Measurements from ENCODE around the gene STRIP1.
"Not testable (repeated sequence)": the region's sequence is repeated elsewhere in the genome, so short reads cannot be mapped to it uniquely, and the experiment has no call there.

STRIP1 gene

GRCh38 chr1:110070671-110071242, 36.3 kb downstream of the STRIP1 start, which contains the start of gene ALX3:
Gene ALX3, minus strand, starts transcription at chr1:110070672. Its CDS starts 60 bp downstream, at chr1:110070612.
- no peak for DNase-seq

DNA sequence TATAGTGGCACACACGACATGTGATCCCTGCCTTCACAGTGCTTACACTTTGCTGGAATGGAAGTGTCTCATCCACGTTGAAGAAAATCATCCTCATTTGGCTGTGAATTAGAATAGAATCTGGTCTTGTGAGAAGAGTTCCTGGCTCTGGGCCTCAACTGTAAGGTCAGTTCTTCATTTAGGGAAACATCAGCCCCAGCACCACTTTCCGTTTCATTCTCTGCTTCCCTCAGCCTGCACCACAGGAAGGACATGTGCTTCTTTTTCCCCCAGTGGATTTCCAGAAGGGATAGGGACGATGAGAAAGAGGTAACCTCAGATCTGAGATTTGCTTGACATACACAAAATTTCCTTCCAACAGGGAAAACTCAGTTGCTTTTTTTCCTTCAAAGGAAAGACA, 39.7 kb downstream of the STRIP1 start:
- no peak for DNase-seq

DNA sequence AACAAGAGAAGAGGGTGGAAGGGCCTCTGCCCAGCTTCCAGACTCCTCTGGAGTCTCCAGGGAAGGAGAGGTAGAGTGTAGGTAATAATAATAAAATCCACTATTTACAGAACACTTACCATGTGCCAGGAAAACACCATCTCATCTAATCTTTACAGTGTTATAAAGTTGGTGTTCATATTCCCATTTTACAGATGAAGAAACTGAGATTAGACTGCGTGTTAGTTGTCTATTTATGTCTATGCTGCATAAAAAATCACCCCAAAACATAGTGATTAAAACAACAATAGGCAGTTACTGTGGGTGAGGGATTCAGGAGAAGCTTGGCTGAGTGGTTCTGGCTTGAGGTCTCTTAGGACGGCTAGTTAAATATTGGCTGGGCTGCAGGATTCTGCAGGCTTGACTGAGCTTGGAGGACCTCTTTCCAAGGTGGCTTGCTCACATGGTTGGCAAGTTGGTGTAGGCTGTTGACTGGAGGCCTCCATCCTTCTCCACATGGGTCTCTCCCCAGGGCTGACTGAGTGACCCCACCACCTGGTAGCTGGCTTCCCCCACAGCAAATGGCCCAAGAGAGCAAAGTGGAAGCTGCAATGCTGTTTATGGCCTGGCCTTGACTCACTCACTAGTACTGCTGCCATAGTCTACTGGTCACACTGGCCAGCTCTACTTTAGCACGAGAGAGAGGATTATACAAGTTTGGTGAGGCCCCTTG, 42.5 kb downstream of the STRIP1 start:
- DNase-seq = no peak

DNA sequence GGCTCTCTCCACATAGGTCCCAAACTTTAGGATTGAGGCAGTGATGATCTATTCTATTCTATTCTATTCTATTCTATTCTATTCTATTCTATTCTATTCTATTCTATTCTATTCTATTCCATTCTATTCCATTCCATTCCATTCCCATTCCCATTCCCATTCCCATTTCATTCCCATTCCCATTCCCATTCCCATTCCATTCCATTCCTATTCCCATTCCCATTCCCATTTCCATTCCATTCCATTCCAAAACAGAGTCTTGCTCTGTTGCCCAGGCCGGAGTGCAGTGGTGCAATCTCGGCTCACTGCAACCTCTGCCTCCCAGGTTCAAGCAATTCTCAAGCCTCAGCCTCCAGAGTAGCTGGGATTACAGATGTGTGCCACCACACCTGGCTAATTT, 45.6 kb downstream of the STRIP1 start:
- not testable (repeated sequence) for DNase-seq

DNA sequence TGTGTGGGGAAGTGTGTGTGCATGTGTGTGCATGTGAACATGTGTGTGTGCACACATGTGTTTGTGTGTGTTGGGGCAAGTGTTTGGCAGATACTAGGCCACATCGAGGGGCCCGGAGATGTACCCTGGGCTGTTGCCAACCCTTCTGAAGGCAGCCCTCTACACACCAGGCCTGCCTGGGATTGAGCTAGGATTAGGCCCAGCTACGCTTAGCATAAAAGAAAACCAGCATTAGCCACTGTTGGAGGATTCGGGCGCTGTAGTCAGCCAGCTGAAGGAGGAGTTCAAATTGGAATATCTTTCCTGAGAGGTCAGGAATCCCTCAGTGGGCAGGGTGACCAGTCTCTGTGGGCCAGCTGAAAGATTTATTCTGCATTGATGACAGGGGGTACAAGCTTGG, 46.6 kb downstream of the STRIP1 start:
- no peak for DNase-seq

DNA sequence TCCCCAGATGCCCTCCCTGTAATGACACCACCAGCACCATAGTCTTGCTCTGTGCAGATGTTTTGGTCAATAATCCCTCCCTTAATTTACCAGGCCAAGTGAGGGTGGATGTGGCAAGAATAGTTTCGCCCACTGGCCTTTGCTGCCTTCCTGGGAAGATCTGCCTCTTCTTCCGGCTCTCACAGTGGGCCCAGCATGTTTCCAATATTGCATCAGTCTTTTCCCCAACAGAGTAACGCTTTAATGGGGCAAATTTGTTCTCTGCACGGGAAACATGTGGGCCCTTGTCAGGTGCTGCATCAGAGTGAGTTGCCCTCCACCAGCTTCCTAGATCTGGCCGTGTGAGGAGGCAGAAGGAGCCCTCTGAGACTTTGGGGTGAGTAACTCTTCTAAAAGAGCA, 48.1 kb downstream of the STRIP1 start:
- DNase-seq = no peak

- DNase-seq = no peak
Observed at GRCh38 chr1:110083061-110083865, 48.8 kb downstream of the STRIP1 start.

- DNase-seq = no peak
Observed at GRCh38 chr1:110083866-110084226, 49.4 kb downstream of the STRIP1 start.

- peak; percentile 62 for DNase-seq
Observed at GRCh38 chr1:110084227-110085078, 50.0 kb downstream of the STRIP1 start.

DNA sequence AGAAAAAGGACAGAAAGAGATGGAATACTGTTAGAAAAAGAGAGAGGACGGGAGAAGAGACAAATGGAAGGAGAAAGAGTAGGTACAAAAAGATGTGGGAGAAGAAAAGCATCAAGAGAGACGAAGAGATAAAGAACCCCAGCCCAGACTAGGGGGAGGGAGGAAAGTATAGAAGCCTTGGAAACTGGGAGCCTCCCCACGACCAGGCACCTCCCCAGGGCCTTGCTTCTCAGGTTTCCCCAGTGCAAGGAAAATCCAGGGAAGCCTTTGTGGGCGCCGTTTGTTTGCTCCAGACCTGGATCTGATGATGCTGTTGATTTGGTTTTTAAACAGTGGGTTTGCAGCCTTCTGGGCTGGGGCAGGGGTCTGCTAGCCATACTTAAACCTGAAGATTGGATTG, 51.2 kb downstream of the STRIP1 start:
- DNase-seq = no peak

DNA sequence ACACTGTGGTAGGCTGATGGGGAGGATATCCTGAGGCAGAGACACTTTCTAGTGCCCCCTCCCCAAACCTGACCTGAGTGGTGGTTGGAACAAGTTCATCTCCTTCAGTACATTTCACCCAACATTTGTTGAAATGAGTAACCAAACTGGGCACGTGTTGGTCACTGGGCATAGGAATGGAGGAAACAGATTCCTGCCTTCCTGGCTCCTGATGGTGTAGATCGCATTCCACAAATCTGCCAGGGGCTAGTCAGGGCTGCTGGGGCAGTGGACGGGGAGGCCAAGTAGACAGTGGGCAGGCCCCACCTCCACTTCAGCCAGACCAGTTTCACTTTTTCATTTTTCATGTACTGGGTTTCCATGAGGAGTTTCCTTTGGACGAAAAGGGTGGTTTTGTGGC, 52.5 kb downstream of the STRIP1 start:
- DNase-seq = no peak

DNA sequence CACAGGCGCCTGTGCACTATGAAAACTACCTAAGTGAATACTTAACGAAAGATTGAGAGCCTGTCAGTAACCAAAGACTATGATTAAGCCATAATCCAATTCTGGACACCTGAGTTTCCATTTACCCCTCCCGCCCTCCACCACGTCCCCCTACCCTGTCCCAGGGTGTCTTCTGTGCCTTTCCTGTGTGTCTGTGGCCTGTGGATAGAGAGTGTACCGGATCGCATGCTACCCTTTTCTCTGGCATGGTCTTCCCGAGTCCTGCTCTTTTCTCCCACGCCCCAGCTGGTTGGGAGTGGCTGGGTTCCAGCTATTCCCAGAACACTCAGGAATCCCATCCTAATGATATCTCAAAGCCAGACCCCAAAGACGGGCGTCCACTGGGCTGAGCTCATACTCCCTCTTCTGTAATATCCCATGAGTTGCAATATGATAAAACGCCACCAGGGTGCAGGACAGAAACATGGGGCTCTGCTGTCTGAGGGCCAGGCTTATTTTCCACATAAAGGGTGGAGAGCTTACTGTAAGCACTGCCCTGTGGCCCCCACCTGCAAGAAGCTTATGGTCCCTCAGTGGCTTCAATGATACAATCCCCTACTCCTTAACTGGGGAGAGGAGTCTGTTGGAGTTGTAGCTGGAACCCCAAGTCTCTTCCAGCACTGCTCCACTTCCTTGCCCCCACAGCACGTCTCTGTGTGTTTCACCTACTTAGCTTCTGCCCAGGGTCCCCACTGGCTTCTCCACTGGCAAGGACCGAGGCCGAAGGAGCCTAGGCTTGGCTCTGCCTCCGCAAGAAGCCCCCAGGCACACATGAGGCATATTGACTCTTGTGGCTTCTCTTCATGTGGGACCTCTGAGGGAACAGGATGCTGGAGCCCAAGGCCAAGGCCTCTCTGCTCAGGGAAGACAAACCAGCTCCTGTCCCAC, 53.7 kb downstream of the STRIP1 start:
- peak; percentile 65 for DNase-seq

GRCh38 chr1:110088739-110089316, 54.4 kb downstream of the STRIP1 start:
- no peak for DNase-seq

DNA sequence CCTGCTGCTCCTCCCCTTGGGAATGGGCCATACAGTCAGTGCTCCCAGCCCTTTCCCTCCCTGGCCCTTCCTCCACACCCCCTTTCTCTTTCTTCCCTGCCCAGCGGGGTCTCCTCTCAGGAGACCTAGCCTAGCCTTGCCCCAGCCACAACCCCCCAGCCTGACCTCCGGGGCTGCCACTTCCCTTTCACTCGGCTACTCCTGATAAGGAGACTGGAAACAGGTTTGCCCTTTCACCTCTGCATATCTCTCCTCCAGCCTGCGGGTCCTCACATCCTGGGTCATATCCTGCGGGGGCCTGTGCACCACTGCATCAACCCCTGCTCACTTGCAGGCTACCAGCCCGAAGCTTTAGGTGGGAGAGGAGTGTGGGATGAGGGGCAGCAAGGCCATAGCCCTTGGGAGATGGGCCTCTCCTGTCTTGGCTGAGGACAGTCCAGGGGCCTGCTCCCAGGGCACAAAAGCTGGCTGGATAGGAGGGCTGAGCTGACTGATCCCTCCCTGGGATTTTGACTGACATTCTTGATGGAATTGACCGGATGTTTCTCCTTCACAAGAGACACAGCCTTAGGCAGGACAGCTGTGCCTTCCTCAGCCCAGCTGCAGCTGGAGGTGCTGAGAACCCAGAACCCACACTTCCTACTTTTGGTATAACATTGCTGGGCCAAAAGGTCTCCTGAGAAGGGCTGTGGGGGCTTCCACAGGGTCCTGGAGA, 55.3 kb downstream of the STRIP1 start:
- no peak for DNase-seq

DNA sequence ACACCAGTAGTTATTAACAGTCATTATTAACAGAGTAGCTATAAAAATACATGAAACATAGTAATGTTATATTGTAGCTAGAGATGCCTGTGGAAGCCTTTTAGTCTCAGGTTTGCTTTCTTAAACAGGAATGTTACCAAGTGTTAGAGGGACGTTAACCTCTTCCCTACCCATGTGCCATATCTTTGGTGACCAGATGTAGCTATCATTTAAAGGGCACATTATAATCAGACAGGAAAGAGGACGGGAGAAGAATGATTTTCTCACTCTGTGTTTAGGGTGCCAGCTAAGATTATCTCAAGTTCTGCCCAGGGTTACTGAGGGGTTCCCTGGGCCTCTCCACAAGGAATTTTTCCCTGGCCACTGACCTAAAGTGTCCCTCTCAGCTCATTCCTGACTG, 57.0 kb downstream of the STRIP1 start:
- DNase-seq = no peak

GRCh38 chr1:110091791-110092190, 57.4 kb downstream of the STRIP1 start:
- no peak for DNase-seq

DNA sequence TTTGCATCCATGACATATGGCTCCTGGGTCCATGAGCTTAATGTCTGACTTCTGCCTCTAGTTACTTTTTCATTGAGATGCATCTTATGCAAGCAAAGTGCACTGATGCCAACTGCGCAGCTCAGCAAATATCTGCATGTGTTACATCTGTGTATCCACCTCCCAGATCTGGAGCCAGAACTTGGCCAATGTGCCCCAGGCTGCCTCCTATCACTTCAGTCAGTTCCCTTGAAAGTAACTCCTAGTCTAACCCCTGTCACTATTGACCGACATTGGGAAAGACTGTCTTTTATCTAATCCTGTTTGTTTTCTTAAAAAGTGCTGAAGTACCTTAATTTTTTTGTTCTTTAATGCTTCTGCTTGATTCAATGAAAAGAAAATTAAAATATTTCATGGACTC, 58.6 kb downstream of the STRIP1 start:
- DNase-seq = no peak

DNA sequence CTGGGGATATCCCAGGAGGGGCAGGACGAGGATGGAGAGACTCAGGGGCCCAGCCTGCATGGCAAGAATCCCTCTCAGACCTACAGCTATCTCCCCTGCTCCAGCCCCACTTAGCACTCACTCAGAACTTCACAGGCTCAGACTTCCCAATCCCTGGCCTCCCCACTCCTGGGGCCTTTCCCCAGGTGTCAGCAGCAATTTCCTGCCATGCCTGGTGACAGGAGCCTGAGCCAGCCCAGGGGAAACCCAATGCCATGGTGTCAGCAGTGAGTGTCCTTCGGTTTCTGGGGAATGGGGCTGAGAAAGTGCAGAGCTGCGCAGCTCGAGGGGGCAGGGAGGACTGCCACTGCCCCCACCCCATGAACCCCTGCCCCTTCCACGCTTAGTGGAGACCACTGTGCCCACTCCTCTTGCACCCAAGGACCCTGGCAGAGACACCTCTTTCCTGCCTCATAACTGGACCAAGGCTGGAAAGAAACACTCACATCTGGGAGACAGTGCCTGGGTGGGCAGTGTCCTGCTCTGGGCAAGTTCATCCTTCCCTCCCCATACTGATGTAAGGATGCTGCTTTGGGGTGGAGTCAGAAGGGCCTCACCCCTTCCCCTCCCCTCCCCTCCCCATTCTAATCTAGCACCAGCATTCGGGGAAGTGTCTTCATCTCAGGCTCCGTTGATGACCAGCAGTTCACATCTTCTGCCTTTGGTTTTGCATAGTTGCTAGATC, 60.7 kb downstream of the STRIP1 start:
- DNase-seq = no peak

DNA sequence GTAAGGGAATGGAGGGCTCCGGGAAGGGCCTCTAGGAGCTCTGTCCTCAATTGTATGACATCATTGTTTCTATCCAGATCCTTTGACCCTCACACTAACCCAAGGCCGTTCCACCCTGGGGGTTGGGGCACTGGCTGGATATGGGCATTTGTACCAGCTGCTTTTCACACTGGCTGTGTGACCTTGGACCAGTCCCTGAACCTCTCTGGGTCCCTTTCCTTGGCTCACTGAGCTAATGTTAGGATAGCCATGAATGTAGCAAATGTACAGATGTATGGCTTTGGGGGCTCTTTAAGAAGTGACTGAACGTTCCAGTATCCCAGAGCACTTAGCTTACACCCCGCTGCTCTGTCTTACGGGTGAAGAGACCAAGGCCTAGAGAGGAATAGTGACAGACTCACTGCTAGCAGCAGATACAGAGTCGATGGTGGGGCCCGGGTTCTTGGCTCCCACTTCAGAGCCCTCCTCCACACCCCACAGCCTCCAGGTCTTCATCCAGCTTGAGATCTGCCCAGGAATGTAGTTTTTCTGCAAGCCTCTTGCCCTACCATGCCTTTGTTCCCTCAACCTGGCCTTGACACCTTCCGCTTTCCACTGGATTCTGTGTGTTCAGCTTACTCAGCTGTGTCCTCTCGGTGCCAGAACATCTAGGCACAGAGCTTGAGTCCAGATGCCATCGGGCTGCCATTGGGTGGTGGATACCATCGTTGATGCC, 63.2 kb downstream of the STRIP1 start:
- no peak for DNase-seq
